NCI-H2171 (cell line): ENCODE data around the gene SEMG2.

Experiments
- DNase-seq: peaks from one replicate; lab custom pipeline; 2025; lab: John Stamatoyannopoulos, UW

Gene SEMG2

DNA sequence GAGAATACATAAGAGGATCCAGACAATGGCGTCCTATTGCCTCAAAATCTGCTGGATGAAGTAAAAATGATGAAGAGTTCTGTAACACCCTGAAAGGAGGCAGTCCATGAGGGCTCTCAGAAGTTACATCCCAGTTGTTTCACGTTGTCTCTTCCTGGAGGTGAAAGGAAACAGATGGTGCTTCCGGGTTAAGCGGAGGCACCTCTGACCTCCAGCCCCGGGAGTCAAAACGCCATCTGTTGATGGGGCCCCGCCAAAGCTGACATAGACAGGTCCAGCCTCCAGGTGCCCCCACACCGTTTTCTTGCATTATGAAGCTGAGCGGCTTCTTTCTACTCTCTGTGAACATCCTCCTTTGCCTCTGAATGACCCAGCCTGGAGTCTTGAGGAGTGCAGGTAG, 9.5 kb downstream of the SEMG2 start:
- DNase-seq = peak; percentile 3

DNA sequence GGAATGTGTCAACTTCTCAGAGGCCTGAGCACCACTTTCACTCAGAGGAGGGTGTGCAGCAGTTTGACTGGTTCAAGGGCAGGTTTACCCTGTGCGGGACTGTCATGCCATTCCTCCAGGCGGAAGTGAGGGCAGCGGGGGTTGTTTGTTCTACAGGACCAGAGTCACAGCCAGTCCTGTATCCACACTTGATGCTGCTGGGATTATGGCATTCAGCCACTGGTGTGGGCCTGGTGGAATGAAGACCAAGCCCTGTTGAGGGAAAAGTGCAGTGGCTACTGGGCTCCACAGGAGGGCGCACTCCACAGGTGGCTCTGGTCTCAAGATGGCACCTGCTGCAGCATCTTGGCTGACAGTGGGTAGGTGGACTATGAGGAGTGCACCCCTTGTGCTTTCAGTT, 14.8 kb downstream of the SEMG2 start:
- DNase-seq = no peak

DNA sequence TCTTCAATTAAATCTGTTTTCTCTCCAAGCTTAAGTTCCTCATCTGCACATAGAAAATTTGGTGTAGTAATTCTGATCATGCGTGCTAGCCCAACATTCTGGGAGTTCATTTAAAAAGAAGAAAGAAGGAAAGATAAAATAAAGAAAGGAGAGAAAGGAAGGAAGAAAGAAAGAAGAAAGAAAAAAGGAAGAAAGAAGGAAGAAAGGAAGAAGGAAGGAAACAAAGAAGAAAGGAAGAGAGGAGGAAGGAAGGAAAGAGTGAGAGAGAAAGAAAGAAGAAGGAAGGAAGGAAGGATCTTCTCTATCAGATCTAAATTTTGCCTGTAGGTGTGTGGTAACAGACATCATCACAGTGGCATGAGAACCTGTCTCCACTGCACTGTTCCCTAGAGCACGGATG, 17.0 kb downstream of the SEMG2 start:
- DNase-seq = no peak

DNA sequence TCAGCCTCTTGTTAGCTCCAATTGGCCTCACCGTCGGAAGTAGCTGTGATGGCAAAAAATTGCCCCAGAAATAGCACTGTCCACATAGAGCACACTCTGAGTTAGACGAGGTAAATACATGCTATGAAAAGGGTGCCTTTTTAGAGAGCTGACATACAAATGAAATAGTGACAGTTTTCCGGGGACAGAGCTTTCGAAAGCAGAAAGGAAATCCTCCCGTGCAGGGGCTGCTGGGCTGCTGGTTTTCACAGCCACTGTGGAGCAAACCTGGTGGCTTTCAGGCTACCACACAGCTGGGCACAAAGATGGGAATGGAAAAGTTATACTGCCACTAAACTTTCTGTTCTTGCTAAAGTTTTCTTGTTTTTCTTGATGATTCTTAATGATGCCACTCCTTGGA, 24.9 kb downstream of the SEMG2 start:
- DNase-seq = no peak

DNA sequence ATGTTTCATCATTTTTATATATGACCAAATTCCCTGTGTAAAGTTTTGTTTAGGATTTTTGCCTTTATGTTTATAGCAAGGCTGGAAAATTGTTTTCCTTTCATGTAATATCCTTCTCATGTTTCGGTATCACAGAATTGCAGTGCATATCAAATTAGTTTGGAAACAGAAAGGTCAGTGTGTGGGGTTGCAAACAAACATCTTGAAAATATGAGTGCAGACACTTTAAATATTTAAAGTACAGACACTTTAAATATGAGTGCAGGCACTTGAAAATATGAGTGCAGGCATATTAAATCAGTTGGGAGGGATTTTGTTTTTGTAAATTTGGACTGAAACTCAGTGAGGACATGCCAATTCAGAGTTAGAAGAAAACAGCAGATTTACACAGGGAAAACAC, 26.7 kb downstream of the SEMG2 start:
- DNase-seq = no peak

DNA sequence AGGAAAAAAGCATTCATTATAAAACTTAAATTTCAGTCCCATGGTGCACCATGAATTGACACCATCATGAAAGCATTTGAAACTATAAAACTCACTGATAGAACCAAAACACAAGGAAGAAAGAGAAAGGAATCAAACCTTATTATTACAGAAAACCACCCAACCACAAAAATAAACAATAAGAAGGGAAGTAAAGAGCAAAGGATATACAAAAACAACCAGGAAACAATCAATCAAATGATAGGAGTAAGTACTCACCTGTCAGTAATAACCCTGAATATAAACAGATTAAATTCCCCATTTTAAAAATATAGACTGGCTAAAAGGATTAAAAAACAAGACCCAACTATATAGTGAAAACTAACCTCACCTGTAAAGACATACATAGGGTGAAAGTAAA, 27.4 kb downstream of the SEMG2 start:
- DNase-seq = no peak

DNA sequence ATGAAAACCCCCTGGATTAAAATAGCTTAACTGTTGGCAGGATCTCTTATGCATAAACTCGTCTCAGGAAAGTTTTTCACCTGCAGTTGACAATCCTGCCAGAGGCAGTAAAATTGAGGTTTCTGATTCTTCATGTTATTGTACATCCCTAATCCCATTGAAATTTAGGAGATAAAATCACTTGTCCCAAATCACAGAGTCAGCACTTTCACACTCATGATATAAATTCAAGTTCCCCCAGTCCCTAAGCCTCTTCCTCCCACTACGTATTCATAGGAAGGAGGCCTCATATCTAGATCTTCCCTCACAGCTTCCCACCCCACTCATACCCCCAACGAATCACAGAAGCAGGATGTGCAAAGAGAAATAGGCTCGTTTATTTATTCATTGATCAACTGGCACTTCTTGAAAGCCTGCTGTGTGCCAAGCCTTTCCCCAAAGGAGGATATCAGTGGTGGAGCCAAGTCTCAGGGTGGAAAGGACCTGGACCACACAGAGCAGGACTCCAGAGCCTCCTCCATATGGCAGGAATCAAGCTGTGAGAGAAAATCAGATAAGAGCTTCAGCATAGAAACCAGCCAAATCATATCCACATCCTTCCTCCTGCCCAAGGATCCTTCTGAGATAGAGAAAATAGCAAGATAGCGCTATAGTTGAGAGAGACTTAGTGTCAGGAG, 30.8 kb downstream of the SEMG2 start:
- no peak for DNase-seq

DNA sequence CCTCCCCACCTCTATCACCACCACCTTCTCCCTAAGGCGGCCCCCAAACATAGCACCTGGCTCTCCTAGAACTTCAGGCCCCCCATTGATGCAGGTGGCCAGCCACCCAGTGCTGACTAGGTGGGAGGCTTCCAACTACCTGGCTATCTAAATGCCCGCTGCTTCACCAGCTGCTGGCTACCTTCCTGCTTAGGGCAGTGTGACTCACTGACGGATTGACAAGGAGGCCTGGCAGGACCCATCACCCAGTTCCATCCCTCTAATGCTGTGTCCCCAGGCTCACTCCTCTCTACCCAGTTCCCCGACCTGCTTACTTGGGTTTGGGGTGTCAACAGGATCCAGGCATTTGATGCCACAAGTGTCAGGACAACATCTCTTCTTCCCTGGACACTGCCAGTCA, 32.1 kb downstream of the SEMG2 start:
- no peak for DNase-seq

DNA sequence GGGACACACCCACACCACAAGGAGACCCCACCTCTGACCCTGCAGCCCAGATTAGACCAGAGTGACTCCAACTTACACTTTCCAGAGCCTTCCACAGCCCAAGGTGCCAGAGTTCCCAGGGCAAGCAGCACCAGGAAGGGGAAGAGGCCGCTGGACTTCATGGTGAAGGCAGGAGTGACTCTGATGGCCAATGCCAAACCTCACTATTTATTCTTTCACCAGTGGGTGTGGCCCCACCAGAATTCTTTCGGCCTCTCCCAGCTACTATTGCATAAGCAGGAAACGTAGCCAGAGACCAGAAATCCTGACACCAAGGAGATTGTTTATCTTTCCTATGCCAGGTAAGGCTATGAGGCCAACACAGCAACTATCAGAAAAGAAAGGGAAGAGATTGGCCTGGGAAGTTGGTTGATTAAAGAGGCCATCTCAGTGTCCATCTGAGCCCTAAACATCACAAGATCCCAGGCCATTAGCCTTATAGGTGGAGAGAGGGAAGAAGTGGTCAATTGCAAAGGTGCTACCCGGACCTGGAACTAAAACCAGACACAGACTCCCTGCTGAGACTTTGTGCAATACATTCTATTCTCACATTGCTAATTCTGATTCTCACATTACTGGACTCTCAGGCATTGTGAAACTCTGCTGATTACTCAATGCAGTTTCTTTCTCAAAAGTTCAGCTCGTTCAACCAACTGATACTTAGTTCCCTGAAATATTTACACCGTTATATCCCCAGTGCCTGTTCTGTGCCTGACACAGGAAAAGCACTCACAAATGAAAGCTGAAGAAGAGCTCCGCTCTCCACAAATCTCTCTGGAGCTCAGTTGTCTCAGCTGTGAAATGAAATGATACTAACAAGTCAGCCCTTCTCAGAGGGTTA, 33.5 kb downstream of the SEMG2 start, which contains the start of gene SLPI:
Gene SLPI (minus strand): TSS at position 182 of the 880 bp plus-strand sequence. CDS start 21 bp downstream, at position 161.
- no peak for DNase-seq

DNA sequence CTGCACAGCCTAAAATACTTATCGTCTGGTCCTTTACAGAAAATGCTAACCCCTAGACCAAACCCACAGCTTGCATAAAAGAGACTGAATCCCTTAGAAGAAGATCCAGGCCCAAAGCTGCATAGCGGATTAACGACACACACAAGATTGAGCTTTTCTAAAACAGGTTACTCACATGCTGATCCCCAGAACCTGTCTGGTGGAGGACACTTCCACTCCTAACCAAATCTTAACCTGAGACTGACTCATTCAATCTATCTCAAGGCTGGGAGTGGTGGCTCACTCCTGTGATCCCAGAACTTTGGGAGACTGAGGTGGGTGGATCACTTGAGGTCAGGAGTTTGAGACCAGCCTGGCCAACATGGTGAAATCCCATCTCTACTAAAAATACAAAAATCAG, 36.0 kb downstream of the SEMG2 start:
- DNase-seq = no peak

DNA sequence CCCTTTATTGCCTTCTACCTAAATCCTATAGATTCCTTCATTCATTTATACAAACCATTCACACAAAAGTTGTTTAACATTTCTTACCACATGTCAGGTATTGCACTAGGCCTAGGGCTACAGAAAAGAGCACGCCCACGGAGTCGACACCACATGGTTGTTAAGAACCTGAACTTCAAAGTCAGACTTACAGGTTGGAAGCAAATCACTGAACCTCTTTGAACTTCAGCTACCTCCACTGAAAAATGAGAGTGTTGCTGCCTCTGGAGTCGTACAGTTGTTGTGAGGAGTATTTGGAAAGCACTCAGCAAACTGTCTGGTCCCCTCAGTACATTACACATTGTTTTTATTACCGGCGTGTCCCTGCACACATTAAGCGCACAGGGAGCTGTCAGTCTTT, 36.5 kb downstream of the SEMG2 start:
- no peak for DNase-seq

DNA sequence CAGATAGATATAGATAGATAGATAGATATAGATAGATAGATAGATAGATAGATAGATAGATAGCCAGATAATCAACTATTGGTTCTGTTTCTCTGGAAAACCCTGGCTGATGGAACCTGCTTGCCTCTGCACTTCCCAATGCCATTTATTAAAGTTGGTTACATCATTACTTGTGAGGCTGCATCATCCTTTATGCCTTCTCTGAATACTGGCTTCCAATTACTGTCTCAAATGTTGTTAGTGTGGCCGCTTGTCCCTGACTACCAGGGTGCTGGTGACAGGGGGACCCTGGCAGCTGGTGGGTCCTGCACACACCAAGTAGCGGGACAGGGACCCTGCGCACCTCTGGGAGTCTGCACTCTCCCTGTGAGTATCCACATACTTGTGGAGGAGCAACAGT, 37.1 kb downstream of the SEMG2 start:
- no peak for DNase-seq

DNA sequence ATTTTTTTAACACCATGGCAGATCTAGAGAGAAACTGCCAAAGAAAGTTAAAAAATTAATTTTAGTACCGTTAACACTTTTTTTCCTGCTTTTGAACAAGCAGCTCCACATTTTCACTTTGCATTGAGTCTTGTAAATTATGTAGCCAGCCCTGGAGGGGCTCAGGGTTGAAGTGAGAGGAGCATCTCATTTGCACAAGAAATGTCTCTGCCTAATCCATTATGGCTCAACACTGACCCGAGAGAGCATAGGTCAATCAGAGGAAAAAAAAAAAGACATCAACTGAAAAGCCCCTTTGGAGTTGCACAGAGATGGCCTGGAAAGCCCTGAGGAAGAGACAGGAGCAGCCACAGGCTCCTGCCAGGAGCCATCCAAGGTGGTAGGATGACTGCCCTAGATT, 37.5 kb downstream of the SEMG2 start:
- no peak for DNase-seq

DNA sequence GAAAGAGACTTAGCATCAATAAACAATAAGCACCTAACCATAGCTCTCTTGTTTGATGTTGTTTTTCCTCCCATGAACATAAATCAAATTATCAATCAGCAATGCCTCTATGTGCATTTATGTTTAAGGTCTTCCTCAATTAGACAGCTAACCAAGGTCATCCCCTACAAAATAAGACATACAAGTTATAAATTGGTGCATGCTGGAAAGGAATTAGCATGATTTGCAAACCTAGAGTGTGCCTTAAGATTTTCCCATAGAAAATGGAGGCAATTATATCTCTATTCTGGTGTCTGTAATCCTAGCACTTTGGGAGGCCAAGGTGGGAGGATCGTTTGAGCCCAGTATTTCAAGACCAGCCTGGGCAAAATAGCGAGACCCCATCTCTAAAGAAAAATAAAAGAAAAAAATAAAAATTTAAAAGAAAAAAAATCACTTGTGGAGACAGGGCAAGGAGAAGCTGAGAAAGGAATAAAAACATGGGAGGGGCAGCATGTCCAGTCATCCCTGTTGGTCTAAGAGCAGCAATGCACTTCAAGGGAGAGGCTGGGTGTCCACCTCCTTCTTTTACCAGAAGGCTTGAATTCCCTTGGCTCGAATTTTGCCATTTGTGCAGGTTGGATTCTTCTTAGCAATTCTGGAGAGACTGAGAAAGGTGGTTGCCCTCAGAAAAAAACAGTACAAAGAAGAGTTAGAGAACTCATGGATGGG, 42.5 kb downstream of the SEMG2 start:
- no peak for DNase-seq

DNA sequence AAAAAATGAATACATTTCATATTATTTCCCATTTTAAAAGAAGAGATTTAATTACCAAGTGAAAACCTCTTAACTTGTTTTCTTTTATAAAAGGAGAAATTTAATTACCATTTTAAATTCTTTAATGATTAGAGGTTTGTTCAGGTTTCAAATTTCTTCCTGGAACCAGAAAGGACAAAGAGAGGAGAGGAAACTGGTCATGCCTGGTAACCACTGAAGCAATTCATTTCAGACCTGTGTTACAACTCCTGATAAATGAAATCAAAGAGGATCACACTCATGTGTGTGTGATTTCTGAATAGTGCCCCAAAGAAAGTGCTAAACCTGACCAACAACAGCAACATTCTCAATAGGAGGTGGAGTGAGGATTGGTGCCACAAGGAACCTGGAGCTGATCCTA, 45.8 kb downstream of the SEMG2 start:
- no peak for DNase-seq

DNA sequence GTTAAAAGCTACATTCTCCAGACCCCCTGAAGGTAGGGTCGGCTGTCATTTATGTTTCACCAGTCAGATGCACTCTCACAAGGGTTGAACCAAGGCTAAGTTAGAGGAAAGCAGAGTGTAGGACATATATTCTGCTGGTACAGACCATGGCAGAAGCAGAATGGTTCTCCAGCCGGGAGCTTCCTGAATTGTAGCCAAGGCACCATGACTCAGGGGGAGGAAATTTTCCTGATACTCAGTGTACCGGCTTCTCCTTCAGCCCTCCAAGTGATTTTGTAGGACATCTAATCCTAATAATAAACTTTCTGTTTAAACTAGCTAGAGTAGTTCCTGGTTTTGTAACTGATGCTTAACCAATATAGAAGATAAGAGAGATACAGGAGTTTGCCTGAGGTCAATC, 47.4 kb downstream of the SEMG2 start:
- DNase-seq = no peak

DNA sequence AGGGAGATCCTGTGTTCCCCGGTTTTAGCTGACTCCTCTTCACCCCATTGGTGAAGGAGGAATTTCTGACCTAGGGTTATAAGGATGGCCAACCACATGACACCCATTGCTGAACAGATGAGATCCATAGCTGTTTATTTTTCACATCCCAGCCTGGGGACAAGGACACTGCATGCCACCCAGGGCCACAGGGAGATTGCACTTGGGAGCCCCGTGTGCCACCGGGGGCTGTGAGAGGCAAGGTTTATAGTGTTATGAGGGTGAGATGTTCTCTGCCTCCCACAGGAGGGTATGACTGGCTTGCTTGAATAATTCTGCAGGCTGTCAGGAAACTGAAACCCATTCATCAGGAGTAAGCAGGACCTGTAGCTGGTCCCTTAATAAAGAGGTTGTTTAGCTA, 47.9 kb downstream of the SEMG2 start:
- no peak for DNase-seq

DNA sequence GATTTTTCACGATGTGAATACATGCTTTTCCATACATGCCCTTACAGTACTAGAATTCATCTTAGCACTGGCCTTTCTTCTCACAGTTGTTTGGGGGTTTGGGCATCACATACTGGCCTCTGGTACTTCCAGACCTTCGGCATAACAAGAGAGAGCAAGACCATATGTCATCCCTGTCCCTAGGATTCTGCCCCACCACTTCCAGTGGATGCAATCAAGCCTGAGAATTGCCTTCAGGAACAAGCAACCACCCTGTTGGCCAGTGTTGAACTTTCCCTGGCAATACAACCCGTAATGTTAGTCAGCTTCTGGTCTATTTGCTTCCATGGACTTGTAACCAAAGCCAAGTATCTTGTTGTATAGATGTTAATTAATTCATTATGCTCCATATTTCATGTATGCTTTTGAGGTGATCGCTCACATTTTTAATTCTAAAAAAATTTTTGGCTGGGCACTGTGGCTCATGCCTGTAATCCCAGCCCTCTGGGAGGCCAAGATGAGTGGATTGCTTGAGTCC, 48.6 kb downstream of the SEMG2 start:
- DNase-seq = no peak
